T47D (cell line): ENCODE measurements around the gene MOB3A.
"Not testable (repeated sequence)": the region's sequence is repeated elsewhere in the genome, so short reads cannot be mapped to it uniquely, and the experiment has no call there.

Source experiments
- DNase-seq, 2 experiments: peaks; one replicate each; pipeline versions ENCODE4 v3.0.0 to v3.0.0-alpha.2; 2011 to 2012; ENCODE audit warnings: low read depth in 1 of 2, low spot score in 1 of 2
- JUND ChIP-seq: IDR thresholded peaks from 2 replicates; pipeline ENCODE4 v1.6.1; 2012; ENCODE audit warnings: low read depth
- in situ Hi-C: cut with HindIII; loops from 2 replicates; pipeline ENCODE4 v1.10.0; 2016; ENCODE audit warnings: low sequenced_read_pairs, low pct_unique_long_range_greater_than_20kb

The MOB3A gene

GRCh38 chr19:2096034-2096479 lies at the start of gene MOB3A:
Gene MOB3A (minus strand): TSS chr19:2096326. CDS start chr19:2078560, 17,766 bp downstream.
- in situ Hi-C loops = no loop called here
- DNase-seq = peak; percentile 63 to 92

DNA sequence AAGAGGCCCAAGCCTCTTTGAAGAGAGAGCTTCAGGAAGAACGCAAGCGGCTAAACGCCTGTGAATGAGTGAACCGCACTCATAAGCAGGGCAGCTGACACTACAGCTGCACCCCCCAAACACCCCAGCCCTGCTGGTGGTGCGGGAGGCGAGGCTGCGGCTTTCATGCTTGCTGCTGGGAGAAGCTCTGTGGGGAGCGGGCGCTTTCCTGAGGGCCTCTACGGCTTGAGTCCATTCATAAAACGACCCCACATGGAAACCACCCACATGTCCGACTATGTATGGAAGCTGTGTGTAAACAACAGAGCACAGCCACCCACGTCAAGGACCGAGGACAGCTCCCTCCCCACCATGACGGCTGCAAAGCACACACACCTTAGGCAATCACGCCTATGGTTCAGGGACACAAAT lies 49.7 kb upstream of the MOB3A start:
- no peak for DNase-seq
- in situ Hi-C loops = no loop called here
- TF ChIP-seq JUND = no peak

More at GRCh38 chr19:2096034-2096479, at the start of gene MOB3A:
- no peak for TF ChIP-seq JUND

DNA sequence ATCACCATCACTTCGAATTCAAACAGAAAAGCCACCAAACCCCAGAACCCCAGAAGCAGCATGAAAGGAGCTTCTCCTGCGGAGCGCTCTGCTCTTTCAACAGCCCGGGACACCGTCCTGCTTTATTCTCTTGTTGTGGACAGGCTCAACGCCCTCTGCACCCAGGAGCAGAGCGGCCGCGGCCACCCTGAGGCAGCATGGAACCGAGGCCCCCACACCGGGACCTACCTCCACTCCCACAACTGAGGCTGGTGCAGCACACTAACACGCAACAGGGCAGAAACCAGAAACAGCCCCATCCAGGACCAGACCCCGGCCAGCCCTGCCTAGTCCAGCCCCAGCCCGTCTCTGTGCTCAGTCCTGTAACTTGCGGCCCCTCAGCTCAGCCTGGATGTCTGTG lies 48.1 kb upstream of the MOB3A start:
- no peak for DNase-seq
- in situ Hi-C loops = no loop called here
- no peak for TF ChIP-seq JUND

- no peak for DNase-seq
- in situ Hi-C loops = no loop called here
- TF ChIP-seq JUND = no peak
Measured at GRCh38 chr19:2142173-2142829, 46.2 kb upstream of the MOB3A start.

- TF ChIP-seq JUND = no peak
- no peak for DNase-seq
- in situ Hi-C loops = no loop called here
Measured at GRCh38 chr19:2140138-2140569, 44.0 kb upstream of the MOB3A start.

DNA sequence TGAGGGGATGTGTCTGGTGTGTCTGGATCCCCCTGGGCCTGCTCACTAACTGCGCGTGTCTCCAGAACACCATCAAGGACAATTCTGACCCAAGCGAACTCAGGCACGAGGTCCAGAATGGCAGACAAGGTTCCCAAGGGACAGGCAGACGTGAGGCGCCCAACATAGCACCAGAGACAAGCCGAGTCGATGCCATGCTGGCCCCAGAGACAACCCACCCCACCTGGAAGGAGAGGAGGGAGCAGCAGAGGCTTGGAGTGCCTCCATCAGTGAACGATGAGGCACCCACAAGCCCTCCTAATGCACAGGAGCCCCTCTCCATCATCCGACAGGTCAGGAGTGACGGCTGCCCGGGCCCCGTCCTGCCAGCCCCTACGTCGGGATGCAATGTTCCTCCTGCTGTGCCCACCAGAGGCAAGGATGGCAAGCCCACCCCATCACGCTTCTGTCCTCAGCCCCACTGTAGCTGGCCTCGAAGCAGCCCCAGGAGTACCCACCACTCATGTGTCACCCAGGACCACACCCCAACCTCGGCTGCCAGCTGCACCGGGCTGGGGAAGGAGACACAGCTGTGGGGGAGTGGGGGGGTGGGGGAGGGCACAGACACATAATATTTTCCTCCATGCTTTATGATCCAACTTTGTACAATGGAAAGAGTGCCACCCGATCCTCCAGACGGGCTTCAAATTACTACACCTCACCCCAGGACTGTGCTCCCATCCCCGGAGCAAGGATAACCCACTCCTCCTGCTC lies 43.4 kb upstream of the MOB3A start:
- no peak for TF ChIP-seq JUND
- DNase-seq = no peak
- in situ Hi-C loops = no loop called here

DNA sequence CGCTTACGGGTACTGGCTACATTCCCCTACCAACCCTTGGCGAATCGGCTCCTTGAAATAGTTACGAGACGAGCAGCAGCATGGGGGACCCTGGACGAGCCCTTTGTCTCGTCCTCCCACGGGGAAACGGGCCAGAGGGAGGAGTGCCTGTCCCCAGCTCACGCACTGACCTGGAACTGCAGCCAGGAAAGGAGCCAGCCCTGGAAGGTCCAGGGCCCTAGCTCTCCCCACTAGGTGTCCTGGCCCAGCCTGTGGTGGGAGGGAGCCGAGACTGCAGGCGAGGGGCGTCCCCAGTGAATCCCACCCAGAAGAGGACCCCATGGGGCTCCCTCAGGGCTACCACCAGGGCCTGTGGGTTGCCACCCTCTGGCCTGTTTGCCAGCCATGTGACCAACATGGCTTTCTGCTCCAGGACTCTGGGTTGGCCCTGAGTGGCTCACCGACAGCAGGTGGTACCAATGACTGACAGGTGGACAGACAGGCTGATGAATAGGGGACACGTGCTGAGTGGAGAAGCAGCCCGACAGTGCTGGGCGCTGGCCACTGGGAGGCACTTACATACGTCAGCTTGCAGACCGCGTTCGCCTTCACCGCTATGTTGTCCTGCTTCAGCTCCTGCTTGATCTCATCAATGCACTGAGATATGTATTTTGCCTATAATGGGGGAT lies 42.1 kb upstream of the MOB3A start:
- DNase-seq = no peak
- TF ChIP-seq JUND = no peak
- in situ Hi-C loops = no loop called here

DNA sequence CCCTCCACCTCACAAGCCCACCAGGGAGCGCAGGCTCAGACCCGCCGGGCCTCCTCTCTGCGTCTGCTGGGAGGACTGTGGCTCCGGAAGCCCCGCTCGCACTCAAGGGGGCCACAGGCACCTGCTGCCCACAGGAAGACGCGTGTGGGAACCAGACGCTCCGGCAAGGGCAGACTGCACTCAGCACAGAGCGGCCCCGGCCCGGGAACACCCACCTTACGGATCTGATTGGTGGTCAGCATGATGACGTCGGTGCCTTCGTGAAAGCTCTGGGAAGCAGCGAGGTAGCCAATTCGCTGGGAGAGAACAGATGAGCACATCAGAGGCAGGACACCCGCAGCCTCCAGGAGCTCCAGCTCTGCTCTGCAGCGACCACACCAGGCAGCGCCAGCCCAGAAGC lies 40.7 kb upstream of the MOB3A start:
- no peak for TF ChIP-seq JUND
- in situ Hi-C loops = no loop called here
- DNase-seq = no peak

GRCh38 chr19:2135474-2136402 lies 39.6 kb upstream of the MOB3A start:
- in situ Hi-C loops = no loop called here
- DNase-seq = peak in 1 of 2 experiments; percentile 35
- TF ChIP-seq JUND = no peak

- DNase-seq = no peak
- no peak for TF ChIP-seq JUND
- in situ Hi-C loops = no loop called here
Measured at GRCh38 chr19:2132731-2133490, 36.8 kb upstream of the MOB3A start.

GRCh38 chr19:2132191-2132590 lies 36.1 kb upstream of the MOB3A start:
- no peak for TF ChIP-seq JUND
- in situ Hi-C loops = no loop called here
- no peak for DNase-seq

GRCh38 chr19:2131012-2131975 lies 35.2 kb upstream of the MOB3A start:
- in situ Hi-C loops, DNase-seq: not testable (repeated sequence)
